22Rv1 (cell line): ENCODE results near the gene ZNF341.
"Not testable (repeated sequence)": the region's sequence is repeated elsewhere in the genome, so short reads cannot be mapped to it uniquely, and the experiment has no call there.

Source experiments
- H3K27ac ChIP-seq: fragments of 450-650 bp; 2 replicates; pipeline ENCODE4 v1.5.1; 2017
- CTCF ChIP-seq: fragments of 450-650 bp; IDR thresholded peaks from 2 replicates; pipeline ENCODE4 v1.5.1; 2017; ENCODE audit warnings: mild to moderate bottlenecking
- ZFX ChIP-seq: fragments of 450-650 bp; IDR thresholded peaks from 2 replicates; pipeline ENCODE4 v1.6.1; 2017; ENCODE audit warnings: antibody characterized with exemption, borderline replicate concordance

Gene ZNF341

DNA sequence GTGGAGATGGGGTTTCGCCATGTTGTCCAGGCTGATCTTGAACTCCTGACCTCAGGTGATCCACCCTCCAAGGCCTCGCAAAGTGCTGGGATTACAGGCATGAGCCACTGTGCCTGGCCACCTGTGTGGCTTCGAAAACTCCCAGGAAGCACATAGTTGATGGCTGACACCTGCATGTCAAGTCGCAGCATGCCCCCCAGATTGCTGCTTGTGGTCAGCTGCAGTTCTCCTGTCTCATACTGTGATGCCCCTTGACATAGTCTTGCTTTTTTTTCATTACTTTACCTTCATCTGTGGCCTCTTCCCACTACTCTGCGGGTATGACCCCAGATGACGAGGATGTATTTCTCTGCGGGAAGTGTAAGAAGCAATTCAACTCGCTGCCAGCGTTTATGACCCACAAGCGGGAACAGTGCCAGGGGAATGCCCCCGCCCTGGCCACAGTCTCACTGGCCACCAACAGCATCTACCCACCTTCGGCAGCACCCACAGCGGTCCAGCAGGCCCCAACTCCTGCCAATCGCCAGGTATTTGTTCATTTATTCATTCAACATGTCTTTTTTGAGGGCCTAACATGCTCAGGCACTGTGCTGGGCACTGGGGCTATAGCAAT, 13.1 kb downstream of the ZNF341 start:
- no peak overlapping the region for H3K27ac ChIP-seq
- TF ChIP-seq ZFX: no peak
- TF ChIP-seq CTCF: no peak

- TF ChIP-seq ZFX (no peak), CTCF (no peak)
- no peak overlapping the region for H3K27ac ChIP-seq
Observed at GRCh38 chr20:33746325-33746998, 14.7 kb downstream of the ZNF341 start.

- TF ChIP-seq ZFX: no peak
- TF ChIP-seq CTCF: 0 out of 2 replicates have a peak, but pooled peaks have one; percentile 7
- no peak overlapping the region for H3K27ac ChIP-seq
Observed at GRCh38 chr20:33751775-33752174, 20.0 kb downstream of the ZNF341 start.

- H3K27ac ChIP-seq: no peak overlapping the region
- TF ChIP-seq ZFX: no peak
- no peak for TF ChIP-seq CTCF
Observed at GRCh38 chr20:33753143-33753542, 21.3 kb downstream of the ZNF341 start.

GRCh38 chr20:33753763-33754162, 22.0 kb downstream of the ZNF341 start:
- TF ChIP-seq CTCF (no peak), ZFX (no peak)

GRCh38 chr20:33755936-33756490, 24.2 kb downstream of the ZNF341 start:
- H3K27ac ChIP-seq: not testable (repeated sequence)

More at GRCh38 chr20:33753763-33754162, 22.0 kb downstream of the ZNF341 start:
- no peak overlapping the region for H3K27ac ChIP-seq

GRCh38 chr20:33757046-33757445, 25.2 kb downstream of the ZNF341 start:
- no peak for TF ChIP-seq CTCF
- H3K27ac ChIP-seq: no peak overlapping the region
